Frontal cortex (tissue), 4 donors: Measurements from ENCODE around the gene HIPK2. TPM values are rescaled to one million over a fixed set of nuclear protein-coding genes. Genes with fewer than 3 reads are reported as not detected.

ENCODE experiments used
- DNase-seq, 2 donors: peaks; one replicate each; pipeline ENCODE4 v3.0.0; 2012; ENCODE audit warnings: low spot score in 2 of 2
- FAIRE-seq: peaks from 2 replicates; lab custom pipeline; 2012; peaks lifted over from hg19 to GRCh38; lab: Jason Lieb, UNC
- total RNA-seq: library from RNA; depleted of rRNA; stranded (reverse); fragments of >200 nt; gene quantifications from one replicate; pipeline ENCODE4 v1.2.3, GENCODE V29; 2014
- donor health status: control.
- donor health status: control.
- donor health status: control.

The HIPK2 gene
- total RNA-seq, 1 donor from 2014 or later: 10.2 TPM

- DNase-seq (no peak), FAIRE-seq (no peak)
Measured at GRCh38 chr7:139720186-139720585, 57.6 kb downstream of the HIPK2 start.

GRCh38 chr7:139718859-139719258, 58.9 kb downstream of the HIPK2 start:
- no peak for DNase-seq
- FAIRE-seq: no peak

- DNase-seq (no peak), FAIRE-seq (no peak)
Measured at GRCh38 chr7:139718141-139718540, 59.7 kb downstream of the HIPK2 start.

GRCh38 chr7:139716156-139716942, 61.4 kb downstream of the HIPK2 start:
- no peak for DNase-seq
- no peak for FAIRE-seq

GRCh38 chr7:139715194-139715815, 62.5 kb downstream of the HIPK2 start:
- FAIRE-seq (no peak), DNase-seq (no peak)

- DNase-seq: no peak
- no peak for FAIRE-seq
Measured at GRCh38 chr7:139714163-139714901, 63.5 kb downstream of the HIPK2 start.

GRCh38 chr7:139713526-139714162, 64.2 kb downstream of the HIPK2 start:
- FAIRE-seq (no peak), DNase-seq (no peak)

GRCh38 chr7:139713061-139713460, 64.7 kb downstream of the HIPK2 start:
- FAIRE-seq: no peak
- DNase-seq: no peak

- DNase-seq (no peak), FAIRE-seq (no peak)
Measured at GRCh38 chr7:139711991-139712743, 65.6 kb downstream of the HIPK2 start.

GRCh38 chr7:139710036-139710435, 67.8 kb downstream of the HIPK2 start:
- no peak for FAIRE-seq
- no peak for DNase-seq

- no peak for DNase-seq
- no peak for FAIRE-seq
Measured at GRCh38 chr7:139709485-139709884, 68.3 kb downstream of the HIPK2 start.

- no peak for DNase-seq
- FAIRE-seq: no peak
Measured at GRCh38 chr7:139708541-139708940, 69.3 kb downstream of the HIPK2 start.

- DNase-seq: no peak
- no peak for FAIRE-seq
Measured at GRCh38 chr7:139706837-139707236, 71.0 kb downstream of the HIPK2 start.

- no peak for FAIRE-seq
- no peak for DNase-seq
Measured at GRCh38 chr7:139704308-139704879, 73.4 kb downstream of the HIPK2 start.

- DNase-seq: no peak
- FAIRE-seq: no peak
Measured at GRCh38 chr7:139703487-139704307, 74.1 kb downstream of the HIPK2 start.

GRCh38 chr7:139702811-139703486, 74.8 kb downstream of the HIPK2 start:
- DNase-seq (no peak), FAIRE-seq (no peak)

- no peak for DNase-seq
- FAIRE-seq: no peak
Measured at GRCh38 chr7:139702313-139702731, 75.5 kb downstream of the HIPK2 start.

GRCh38 chr7:139701908-139702307, 75.9 kb downstream of the HIPK2 start:
- FAIRE-seq: no peak
- DNase-seq: no peak
